Mesendoderm (in vitro differentiated cells): ENCODE data around the gene TMEM182. TPM values are rescaled to one million over a fixed set of nuclear protein-coding genes. Genes with fewer than 3 reads are reported as not detected.

Experiments used
- DNase-seq: peaks from one replicate; pipeline ENCODE4 v3.0.0; 2013
- H2AK5ac ChIP-seq: 2 replicates; pipeline ENCODE4 v1.6.1; 2013; ENCODE audit warnings: low read length, inconsistent platforms
- H2BK120ac ChIP-seq: 2 replicates; pipeline ENCODE4 v1.6.1; 2013; ENCODE audit warnings: low read depth, mild to moderate bottlenecking, low read length, moderate library complexity, mixed read lengths
- H2BK15ac ChIP-seq: replicated peaks from 2 replicates; pipeline ENCODE4 v1.6.1; 2013; ENCODE audit warnings: low read depth, mild to moderate bottlenecking, moderate library complexity
- H2BK5ac ChIP-seq: 2 replicates; pipeline ENCODE4 v1.6.1; 2013; ENCODE audit warnings: low read length, inconsistent platforms
- H3K18ac ChIP-seq: 2 replicates; pipeline ENCODE4 v1.6.1; 2013; ENCODE audit warnings: mild to moderate bottlenecking, low read length, mixed read lengths
- H3K23ac ChIP-seq: one replicate; pipeline ENCODE4 v1.6.1; 2013; ENCODE audit warnings: low read length
- H3K27ac ChIP-seq: 2 replicates; pipeline ENCODE4 v1.5.1; 2013; ENCODE audit warnings: low read depth, mild to moderate bottlenecking, inconsistent platforms, low read length, moderate library complexity
- H3K27me3 ChIP-seq: 2 replicates; pipeline ENCODE4 v1.6.1; 2013; ENCODE audit warnings: low read length, control low read depth, mild to moderate bottlenecking, inconsistent platforms; ENCODE audit not compliant: insufficient read depth, poor library complexity
- H3K36me3 ChIP-seq: 2 replicates; pipeline ENCODE4 v1.6.1; 2013; ENCODE audit warnings: low read length, inconsistent platforms; ENCODE audit not compliant: control insufficient read depth, insufficient read depth
- H3K4ac ChIP-seq: one replicate; pipeline ENCODE4 v1.6.1; 2013; ENCODE audit warnings: low read depth, mild to moderate bottlenecking, low read length, moderate library complexity
- H3K4me1 ChIP-seq: 2 replicates; pipeline ENCODE4 v1.6.1; 2013; ENCODE audit warnings: low read depth, low read length, inconsistent platforms; ENCODE audit not compliant: control insufficient read depth
- H3K4me2 ChIP-seq: 2 replicates; pipeline ENCODE4 v1.6.1; 2013; ENCODE audit warnings: low read length
- H3K4me3 ChIP-seq: 2 replicates; pipeline ENCODE4 v1.5.1; 2013; ENCODE audit warnings: mild to moderate bottlenecking, low read length
- H3K56ac ChIP-seq: one replicate; pipeline ENCODE4 v1.6.1; 2013; ENCODE audit warnings: low read length
- H3K79me1 ChIP-seq: 2 replicates; pipeline ENCODE4 v1.6.1; 2013; ENCODE audit warnings: low read length, inconsistent platforms
- H3K79me2 ChIP-seq: 2 replicates; pipeline ENCODE4 v1.6.1; 2013; ENCODE audit warnings: mild to moderate bottlenecking, low read length; ENCODE audit not compliant: control insufficient read depth, insufficient read depth
- H3K9ac ChIP-seq: 2 replicates; pipeline ENCODE4 v1.6.1; 2013; ENCODE audit warnings: low read length, inconsistent platforms
- H4K5ac ChIP-seq: one replicate; pipeline ENCODE4 v1.6.1; 2013; ENCODE audit warnings: low read length
- H4K8ac ChIP-seq: one replicate; pipeline ENCODE4 v1.6.1; 2013; ENCODE audit warnings: low read depth, mild to moderate bottlenecking, control low read depth, low read length, moderate library complexity
- WGBS: extraction: QIAGEN DNeasy Blood & Tissue Kit; methylation state at CpG from one replicate; pipeline ENCODE4 v1.1.7; 2013; ENCODE audit warnings: low lambda C conversion rate, missing lambda C conversion rate; ENCODE audit not compliant: insufficient coverage; ENCODE audit errors: extremely low coverage; 5-methylcytosine and 5-hydroxymethylcytosine counted together
- polyA plus RNA-seq, 2 experiments: library from polyadenylated mRNA; stranded (reverse); fragments of 200-250 nt; gene quantifications; one replicate each; pipeline ENCODE4 v1.2.3, GENCODE V29; 2013

Gene TMEM182, protein sequence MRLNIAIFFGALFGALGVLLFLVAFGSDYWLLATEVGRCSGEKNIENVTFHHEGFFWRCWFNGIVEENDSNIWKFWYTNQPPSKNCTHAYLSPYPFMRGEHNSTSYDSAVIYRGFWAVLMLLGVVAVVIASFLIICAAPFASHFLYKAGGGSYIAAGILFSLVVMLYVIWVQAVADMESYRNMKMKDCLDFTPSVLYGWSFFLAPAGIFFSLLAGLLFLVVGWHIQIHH
- polyA plus RNA-seq (2013, experiment 1 of 2): 3.7 TPM
- 3.8 TPM for polyA plus RNA-seq (2013, experiment 2 of 2)

DNA sequence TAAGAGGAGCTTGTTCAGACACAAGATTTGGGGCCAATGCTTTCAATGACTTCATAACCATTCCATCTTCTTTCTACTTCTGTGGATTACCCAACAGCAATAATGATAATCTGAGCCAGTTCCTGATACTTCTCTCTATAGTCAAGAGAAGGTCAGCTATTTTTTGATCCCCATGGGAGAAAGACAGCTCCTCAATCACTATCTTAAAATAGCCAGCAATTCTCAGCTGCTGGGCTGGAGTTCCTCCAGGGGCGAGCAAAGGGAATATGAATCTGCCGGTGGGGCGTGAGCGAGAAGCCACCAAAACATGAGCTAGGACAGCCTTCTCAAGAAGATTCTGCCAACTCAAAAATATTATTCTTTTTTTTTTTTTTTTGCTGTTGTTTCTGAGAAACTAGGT is at the start of gene TMEM182:
TMEM182 (plus strand) TSS at position 269 of the 400 bp plus-strand sequence. CDS start 187 bp downstream, outside the sequence.
- Histone ChIP-seq H3K36me3 (no peaks in the 10 kb centered on the region), H4K8ac (no peak within 1 kb of the TSS), H3K79me1 (no peaks in the 10 kb centered on the region), H3K4me2 (no peak within 1 kb of the TSS), H2AK5ac (no peak within 1 kb of the TSS), H2BK5ac (no peak within 1 kb of the TSS), H3K18ac (no peak within 1 kb of the TSS), H2BK15ac (no peak within 1 kb of the TSS), H3K23ac (no peak within 1 kb of the TSS), H3K4ac (no peak within 1 kb of the TSS), H3K4me3 (no peak within 1 kb of the TSS), H3K4me1 (no peaks in the 10 kb centered on the region), H3K79me2 (no peaks in the 10 kb centered on the region), H3K9ac (no peak within 1 kb of the TSS), H3K27ac (no peak within 1 kb of the TSS), H3K56ac (no peak within 1 kb of the TSS), H3K27me3 (no peaks in the 10 kb centered on the region), H2BK120ac (no peak within 1 kb of the TSS), H4K5ac (no peak within 1 kb of the TSS)
- DNase-seq: no peak
- no CpG with 5 or more reads among the region's 4 CpGs for WGBS

DNA sequence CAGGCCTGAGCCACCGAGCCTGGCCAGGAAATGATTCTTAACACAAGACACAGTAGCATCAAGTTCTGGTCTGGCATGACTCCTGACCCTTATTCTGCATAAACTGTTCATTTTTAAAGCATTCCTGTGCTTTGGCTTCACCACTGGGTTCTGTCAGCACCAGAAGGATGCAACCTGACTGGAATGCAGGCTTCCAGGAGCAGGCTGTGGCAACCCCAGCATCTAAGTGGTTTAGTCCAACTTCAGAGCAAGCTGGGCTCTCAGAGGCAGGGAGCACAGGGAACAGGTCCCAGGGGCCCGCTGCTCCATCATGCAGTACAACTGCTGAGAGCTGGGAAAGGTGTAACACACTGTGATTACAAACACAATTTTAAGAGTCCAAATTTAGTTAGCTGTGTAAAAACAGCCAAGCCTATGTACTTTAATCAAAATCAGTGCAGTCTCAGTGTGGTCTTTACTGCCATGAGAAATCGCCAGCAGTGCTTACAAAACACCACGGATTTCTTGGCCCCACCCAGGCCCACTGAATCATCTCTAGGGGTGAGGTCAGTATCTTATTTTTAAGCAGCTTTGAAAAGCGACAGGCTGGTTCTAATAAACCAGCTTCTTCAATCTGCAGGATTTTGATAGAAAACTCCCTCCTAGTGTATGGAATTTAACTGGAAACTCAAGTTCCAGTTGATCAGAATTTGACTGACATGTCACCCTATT is 44.4 kb upstream of the TMEM182 start:
- no peak overlapping the region for H2BK5ac ChIP-seq
- no peak overlapping the region for H2BK120ac ChIP-seq
- no peak overlapping the region for H3K27ac ChIP-seq
- no peak overlapping the region for H3K23ac ChIP-seq
- no peak overlapping the region for H2BK15ac ChIP-seq
- peaks cover 4% of the 10 kb centered on the region for H3K36me3 ChIP-seq
- H4K8ac ChIP-seq: no peak overlapping the region
- no peak overlapping the region for H4K5ac ChIP-seq
- H3K4ac ChIP-seq: no peak overlapping the region
- no peak for DNase-seq
- H3K4me3 ChIP-seq: no peak overlapping the region
- H3K18ac ChIP-seq: no peak overlapping the region
- no peak overlapping the region for H3K4me2 ChIP-seq
- no peaks in the 10 kb centered on the region for H3K4me1 ChIP-seq
- no peaks in the 10 kb centered on the region for H3K79me2 ChIP-seq
- H3K9ac ChIP-seq: no peak overlapping the region
- no CpG with 5 or more reads among the region's 5 CpGs for WGBS
- H3K56ac ChIP-seq: no peak overlapping the region
- H2AK5ac ChIP-seq: no peak overlapping the region
- no peaks in the 10 kb centered on the region for H3K27me3 ChIP-seq
- no peaks in the 10 kb centered on the region for H3K79me1 ChIP-seq

DNA sequence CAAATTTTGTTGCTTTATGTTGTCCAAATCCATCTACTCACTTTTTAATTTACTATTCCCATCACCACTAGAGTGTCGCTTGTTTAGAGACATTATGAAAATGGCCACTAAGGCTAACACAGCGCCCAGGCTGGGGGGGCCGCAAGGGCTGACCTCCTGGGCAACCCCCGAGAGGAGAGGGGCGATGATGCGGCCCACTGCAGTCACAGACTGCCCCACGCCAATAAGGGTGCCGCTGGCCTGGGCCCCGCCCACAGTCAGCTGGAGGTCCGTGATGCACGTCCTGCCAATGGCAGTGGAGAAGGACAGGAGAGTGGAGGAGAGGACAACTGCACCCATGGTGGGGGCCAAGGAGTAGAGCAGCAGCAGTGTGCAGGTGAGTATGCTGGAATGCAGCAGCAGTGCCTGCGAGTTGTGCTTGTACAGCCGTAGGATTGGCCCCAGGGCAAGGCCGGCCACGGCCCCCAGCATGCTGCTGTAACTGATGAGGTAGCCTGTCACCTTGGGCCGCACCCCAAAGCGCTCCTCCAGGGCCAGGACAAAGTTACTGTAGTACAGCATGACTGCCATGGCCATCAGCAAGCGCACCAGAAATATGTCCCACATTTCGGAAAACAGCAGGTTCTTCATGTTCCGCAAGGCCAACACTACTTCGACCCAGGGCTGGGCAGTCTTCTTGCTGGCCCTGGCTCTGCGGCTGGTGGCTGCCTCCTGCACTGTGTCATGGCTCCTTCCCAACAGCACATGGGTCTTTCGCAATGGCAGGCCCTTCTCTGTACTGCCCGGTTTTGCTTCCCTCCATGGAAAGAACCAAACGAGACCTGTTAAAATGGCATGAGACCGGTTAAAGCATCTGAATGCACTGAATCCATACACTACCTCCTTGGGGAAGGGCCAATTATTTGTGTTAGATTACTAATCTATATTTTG is 43.2 kb upstream of the TMEM182 start:
- peaks cover 4% of the 10 kb centered on the region for H3K36me3 ChIP-seq
- no CpG with 5 or more reads among the region's 26 CpGs for WGBS
- H3K9ac ChIP-seq: no peak overlapping the region
- H3K79me1 ChIP-seq: no peaks in the 10 kb centered on the region
- no peak overlapping the region for H2BK120ac ChIP-seq
- H3K4me1 ChIP-seq: no peaks in the 10 kb centered on the region
- H2BK5ac ChIP-seq: no peak overlapping the region
- H2AK5ac ChIP-seq: no peak overlapping the region
- no peaks in the 10 kb centered on the region for H3K79me2 ChIP-seq
- no peak overlapping the region for H2BK15ac ChIP-seq
- H4K5ac ChIP-seq: no peak overlapping the region
- no peak overlapping the region for H3K4me2 ChIP-seq
- no peak overlapping the region for H3K27ac ChIP-seq
- no peak for DNase-seq
- no peak overlapping the region for H3K18ac ChIP-seq
- H3K27me3 ChIP-seq: no peaks in the 10 kb centered on the region
- H3K23ac ChIP-seq: no peak overlapping the region
- H3K56ac ChIP-seq: no peak overlapping the region
- no peak overlapping the region for H4K8ac ChIP-seq
- no peak overlapping the region for H3K4ac ChIP-seq
- H3K4me3 ChIP-seq: no peak overlapping the region

DNA sequence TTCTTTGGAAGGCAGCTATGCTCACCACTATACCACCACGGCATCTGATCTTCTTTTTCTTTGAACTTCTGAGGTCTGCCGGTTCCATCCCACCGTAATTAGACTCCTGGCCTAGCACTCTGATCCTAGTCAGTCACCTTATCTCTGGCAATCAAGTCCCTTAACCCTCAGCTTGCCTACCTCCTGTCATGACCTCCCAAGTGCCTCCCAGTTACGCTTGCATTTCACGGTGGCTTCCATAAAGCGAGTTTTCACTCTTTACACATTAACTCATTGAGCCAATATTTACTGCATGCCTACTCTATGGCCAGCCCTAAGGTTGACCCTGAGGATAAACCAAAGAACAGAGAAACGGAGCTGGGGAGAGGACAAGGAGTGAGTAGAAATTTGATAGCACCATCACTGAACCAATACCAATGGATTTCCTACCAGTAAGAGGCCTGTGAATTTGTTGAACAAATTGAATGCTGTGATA is 37.8 kb upstream of the TMEM182 start:
- H3K4ac ChIP-seq: no peak overlapping the region
- H3K27me3 ChIP-seq: no peaks in the 10 kb centered on the region
- no peak overlapping the region for H2AK5ac ChIP-seq
- no peak overlapping the region for H3K56ac ChIP-seq
- H3K23ac ChIP-seq: no peak overlapping the region
- no peak overlapping the region for H4K8ac ChIP-seq
- peaks cover 2% of the 10 kb centered on the region for H3K36me3 ChIP-seq
- H3K4me3 ChIP-seq: no peak overlapping the region
- DNase-seq: no peak
- no peaks in the 10 kb centered on the region for H3K79me2 ChIP-seq
- no peak overlapping the region for H4K5ac ChIP-seq
- H3K4me2 ChIP-seq: no peak overlapping the region
- H3K4me1 ChIP-seq: no peaks in the 10 kb centered on the region
- H3K9ac ChIP-seq: no peak overlapping the region
- no peaks in the 10 kb centered on the region for H3K79me1 ChIP-seq
- H3K18ac ChIP-seq: no peak overlapping the region
- H2BK5ac ChIP-seq: no peak overlapping the region
- H2BK120ac ChIP-seq: no peak overlapping the region
- H2BK15ac ChIP-seq: no peak overlapping the region
- no peak overlapping the region for H3K27ac ChIP-seq
- no CpG with 5 or more reads among the region's 7 CpGs for WGBS

DNA sequence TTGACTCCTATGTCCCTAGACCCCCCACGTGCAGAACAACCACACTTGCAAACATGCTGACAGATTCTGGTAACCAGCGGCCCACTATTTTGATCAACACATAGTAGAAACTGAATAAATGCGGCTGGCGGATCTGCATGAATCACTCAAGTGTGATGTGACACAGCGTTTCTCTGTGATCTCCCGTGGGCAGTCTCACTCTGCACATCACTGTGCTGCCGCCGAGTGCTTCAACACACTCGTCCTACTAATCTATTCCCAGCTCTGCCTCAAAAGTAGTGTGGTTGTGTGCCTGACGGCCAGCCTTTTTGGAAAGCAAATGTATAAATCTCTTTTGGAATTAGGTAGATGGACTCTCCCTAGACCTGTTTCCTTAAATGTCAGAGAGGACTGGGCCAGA is 37.3 kb upstream of the TMEM182 start:
- Histone ChIP-seq H3K79me1 (no peaks in the 10 kb centered on the region), H3K23ac (no peak overlapping the region), H3K4me3 (no peak overlapping the region), H3K4me1 (no peaks in the 10 kb centered on the region), H2BK120ac (no peak overlapping the region), H2AK5ac (no peak overlapping the region), H3K36me3 (peaks cover 2% of the 10 kb centered on the region), H4K8ac (no peak overlapping the region), H3K4ac (no peak overlapping the region), H3K56ac (no peak overlapping the region), H2BK15ac (no peak overlapping the region), H3K9ac (no peak overlapping the region), H3K27ac (no peak overlapping the region), H3K18ac (no peak overlapping the region), H2BK5ac (no peak overlapping the region), H3K79me2 (no peaks in the 10 kb centered on the region), H3K27me3 (no peaks in the 10 kb centered on the region), H4K5ac (no peak overlapping the region), H3K4me2 (no peak overlapping the region)
- no peak for DNase-seq
- no CpG with 5 or more reads among the region's 10 CpGs for WGBS
